Adrenal gland (tissue), 12 donors: ENCODE data around the gene ATP6V1G1. TPM values are rescaled to one million over a fixed set of nuclear protein-coding genes. Genes with fewer than 3 reads are reported as not detected.

Source experiments
- DNase-seq, 7 donors: peaks; one replicate each; pipeline ENCODE4 v3.0.0-alpha.2; 2019 to 2020
- H3K27ac ChIP-seq, 5 donors: fragments of 200-600 bp; sonication (generic) in 4 of 5; 1 replicate in 3 of 5; 2 replicates in 2 of 5; pipeline versions ENCODE4 v1.5.1 to v1.8.0; 2016 to 2020; ENCODE audit warnings: mild to moderate bottlenecking in 1 of 5
- H3K27me3 ChIP-seq: fragments of 200-600 bp; 2 replicates; pipeline ENCODE4 v1.8.0; 2021
- H3K36me3 ChIP-seq, 2 donors: fragments of 200-600 bp; replicated peaks in 1 of 2; 1 replicate in 1 of 2; 2 replicates in 1 of 2; pipeline versions ENCODE4 v1.5.1 to v1.8.0; 2018 to 2022
- H3K4me1 ChIP-seq, 2 donors: fragments of 200-600 bp; replicated peaks in 1 of 2; 1 replicate in 1 of 2; 2 replicates in 1 of 2; pipeline versions ENCODE4 v1.5.1 to v1.8.0; 2018 to 2021
- H3K4me3 ChIP-seq, 4 donors: fragments of 200-600 bp; sonication (generic) in 3 of 4; one replicate each; pipeline ENCODE4 v1.5.1; 2016 to 2018
- H3K9me3 ChIP-seq, 3 donors: fragments of 200-600 bp; sonication (generic) in 1 of 3; replicated peaks in 1 of 3; 1 replicate in 2 of 3; 2 replicates in 1 of 3; pipeline versions ENCODE4 v1.5.1 to v1.8.0; 2016 to 2021
- POLR2A ChIP-seq, 2 donors: fragments of 450-650 bp; IDR thresholded peaks; one replicate each; pipeline ENCODE4 v1.6.1; 2017; ENCODE audit warnings: antibody characterized with exemption in 2 of 2, mild to moderate bottlenecking in 2 of 2, moderate library complexity in 1 of 2
- WGBS, 4 donors: extraction: QIAGEN DNeasy Blood & Tissue Kit in 2 of 4; methylation state at CpG; one replicate each; pipeline versions ENCODE4 v1.1.5 to v1.1.7; 2013 to 2017; 5-methylcytosine and 5-hydroxymethylcytosine counted together
- intact Hi-C, 2 donors: fragments of 100-400 bp; cut with DNase I; formaldehyde crosslinking; loops; one replicate each; pipeline versions ENCODE4 v1.14.1 to v1.15.0; 2022 to 2023
- polyA plus RNA-seq, 3 donors: library from polyadenylated mRNA; stranded (reverse); fragments of 200-250 nt in 2 of 3; fragments of 350-450 nt in 1 of 3; fragmentation: Illumina TruSeq in 1 of 3; extraction: RNeasy Lipid Tissue Mini Kit (QIAGEN cat#74804) in 1 of 3; gene quantifications; one replicate each; pipeline ENCODE4 v1.2.3, GENCODE V29; 2013 to 2014
- total RNA-seq, 9 donors: library from RNA; depleted of rRNA in 4 of 9; stranded (reverse); fragments of >200 nt in 4 of 9; fragments of 120-200 nt in 1 of 9; fragmentation: NEBNext Ultra II Directional in 1 of 9; extraction: Animal tissue kit (Norgen Biotek cat#: 25700) in 1 of 9; gene quantifications; one replicate each; pipeline versions ENCODE4 v1.1.0 to v1.2.4, GENCODE V29; 2013 to 2023
- TF ChIP-seq, protein P1 (sequence below), 6 experiments: fragments of 450-650 bp in 4 of 6; fragments of 200-600 bp in 2 of 6; sonication (generic) in 1 of 6; IDR thresholded peaks; 1 replicate in 5 of 6; 2 replicates in 1 of 6; pipeline versions ENCODE4 v1.5.1 to v1.8.0; 2016 to 2021; ENCODE audit warnings: antibody characterized with exemption in 6 of 6, mild to moderate bottlenecking in 2 of 6, moderate library complexity in 1 of 6
- donor health status: healthy with polysubstance abuse.
- donor health status: Bipolar disorder and iron deficiency.
- donor health status: DM: yes; HTN: yes; CAD: no.
- donor health status: DM: no; HTN: no; CAD: no.
- donor health status: DM: no; HTN: no; CAD: no.
- donor health status: DM: yes; HTN: yes; CAD: no.

Gene ATP6V1G1
- total and polyA plus RNA-seq, 12 donors: 109 to 375 (median 182) TPM

DNA sequence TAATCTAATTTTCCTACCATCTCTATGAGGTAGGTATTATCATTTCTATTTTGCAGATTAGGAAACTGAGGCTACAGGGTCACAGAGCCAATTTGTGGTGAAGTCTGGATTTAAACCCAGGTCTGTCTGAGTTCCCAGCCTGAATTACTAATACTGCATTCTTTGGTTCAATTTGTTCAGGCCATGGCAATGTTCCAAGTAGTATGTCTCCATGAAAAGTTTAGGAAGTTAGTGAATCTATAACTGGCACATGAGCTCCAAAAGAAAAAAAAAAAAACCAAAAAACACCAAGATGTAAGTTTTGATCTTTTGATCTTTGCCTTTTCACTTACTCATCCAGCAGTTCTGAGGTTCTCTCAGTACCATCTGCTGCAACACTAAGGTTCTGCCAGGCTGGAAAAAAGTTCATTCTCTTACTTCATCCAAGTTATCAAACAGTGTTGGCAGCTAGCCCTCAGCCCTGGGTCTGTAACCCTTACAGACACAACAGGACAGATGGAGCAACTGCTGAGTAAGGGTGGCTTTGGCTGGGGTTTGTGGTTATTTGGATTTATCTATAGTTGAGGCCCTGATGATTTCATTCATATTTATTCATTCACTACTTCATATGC lies 19.1 kb downstream of the ATP6V1G1 start:
- TF ChIP-seq, protein P1, sequence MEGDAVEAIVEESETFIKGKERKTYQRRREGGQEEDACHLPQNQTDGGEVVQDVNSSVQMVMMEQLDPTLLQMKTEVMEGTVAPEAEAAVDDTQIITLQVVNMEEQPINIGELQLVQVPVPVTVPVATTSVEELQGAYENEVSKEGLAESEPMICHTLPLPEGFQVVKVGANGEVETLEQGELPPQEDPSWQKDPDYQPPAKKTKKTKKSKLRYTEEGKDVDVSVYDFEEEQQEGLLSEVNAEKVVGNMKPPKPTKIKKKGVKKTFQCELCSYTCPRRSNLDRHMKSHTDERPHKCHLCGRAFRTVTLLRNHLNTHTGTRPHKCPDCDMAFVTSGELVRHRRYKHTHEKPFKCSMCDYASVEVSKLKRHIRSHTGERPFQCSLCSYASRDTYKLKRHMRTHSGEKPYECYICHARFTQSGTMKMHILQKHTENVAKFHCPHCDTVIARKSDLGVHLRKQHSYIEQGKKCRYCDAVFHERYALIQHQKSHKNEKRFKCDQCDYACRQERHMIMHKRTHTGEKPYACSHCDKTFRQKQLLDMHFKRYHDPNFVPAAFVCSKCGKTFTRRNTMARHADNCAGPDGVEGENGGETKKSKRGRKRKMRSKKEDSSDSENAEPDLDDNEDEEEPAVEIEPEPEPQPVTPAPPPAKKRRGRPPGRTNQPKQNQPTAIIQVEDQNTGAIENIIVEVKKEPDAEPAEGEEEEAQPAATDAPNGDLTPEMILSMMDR (IDR thresholded peaks at IDR 0.05): no peak
- TF ChIP-seq POLR2A (IDR thresholded peaks at IDR 0.05): no peak
- H3K4me3 ChIP-seq: no peak overlapping the region
- H3K9me3 ChIP-seq: peaks cover 0 to 3% (median 0%) of the 10 kb centered on the region in 3 donors
- no peaks in the 10 kb centered on the region for H3K27me3 ChIP-seq
- intact Hi-C loops: no loop called here
- H3K4me1 ChIP-seq: peaks cover 12 to 19% of the 10 kb centered on the region in 2 donors
- H3K27ac ChIP-seq: peak overlapping the region in 3 of 5 donors; percentile 11 to 49 (median 41)
- no peaks in the 10 kb centered on the region for H3K36me3 ChIP-seq
- DNase-seq: peak; percentile 72 to 97 (median 92)

DNA sequence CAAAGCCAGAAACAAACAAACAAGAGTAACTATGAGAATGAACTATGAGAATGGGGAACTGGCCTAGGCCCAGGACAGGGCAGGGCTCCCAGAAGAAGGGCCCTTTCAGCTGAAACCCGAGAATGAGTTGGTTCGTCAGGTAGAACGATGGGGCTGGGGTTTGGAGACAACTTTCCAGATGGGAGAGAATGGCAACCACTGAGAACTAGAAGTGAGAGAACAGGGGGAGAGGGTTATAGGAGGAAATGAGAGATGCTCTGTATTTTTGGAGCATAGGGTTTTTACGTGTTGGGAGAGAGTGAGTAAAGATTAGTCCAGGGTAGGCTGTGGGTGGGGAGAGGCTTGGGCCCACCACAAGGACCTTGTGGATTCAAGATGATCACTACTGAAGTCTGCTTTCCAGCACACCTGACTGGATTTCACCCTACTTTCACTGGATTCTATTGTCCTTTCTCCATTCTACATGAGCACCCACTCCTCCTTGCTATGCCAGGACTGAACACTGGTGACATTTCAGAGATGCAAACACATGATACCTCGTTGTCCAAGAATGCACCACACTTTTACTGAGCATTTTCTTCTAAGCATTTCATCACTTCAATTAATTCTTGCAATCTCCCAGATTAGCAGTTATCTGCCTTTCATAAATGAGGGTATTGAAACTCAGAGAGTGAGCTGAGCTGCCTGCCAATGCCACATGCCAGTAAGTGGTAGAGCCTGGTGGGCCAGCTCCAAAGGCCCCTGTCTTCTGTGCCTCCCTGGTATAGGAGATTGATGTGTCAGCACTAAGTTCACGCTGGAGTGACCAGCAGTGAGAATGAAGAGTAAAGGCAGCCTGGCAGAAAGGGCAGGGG lies 20.3 kb downstream of the ATP6V1G1 start:
- intact Hi-C loops: no loop called here
- 85 to 94% (median 88%) methylated on average over 6 of the region's 6 CpGs for WGBS, 4 donors
- TF ChIP-seq POLR2A (IDR thresholded peaks at IDR 0.05): no peak
- TF ChIP-seq, protein P1 (IDR thresholded peaks at IDR 0.05): no peak
- Histone ChIP-seq H3K27me3 (no peaks in the 10 kb centered on the region), H3K4me1 (peaks cover 21 to 30% of the 10 kb centered on the region in 2 donors), H3K27ac (peak overlapping the region in 1 of 5 donors; percentile 26), H3K36me3 (no peaks in the 10 kb centered on the region), H3K9me3 (no peaks in the 10 kb centered on the region), H3K4me3 (no peak overlapping the region)
- no peak for DNase-seq

DNA sequence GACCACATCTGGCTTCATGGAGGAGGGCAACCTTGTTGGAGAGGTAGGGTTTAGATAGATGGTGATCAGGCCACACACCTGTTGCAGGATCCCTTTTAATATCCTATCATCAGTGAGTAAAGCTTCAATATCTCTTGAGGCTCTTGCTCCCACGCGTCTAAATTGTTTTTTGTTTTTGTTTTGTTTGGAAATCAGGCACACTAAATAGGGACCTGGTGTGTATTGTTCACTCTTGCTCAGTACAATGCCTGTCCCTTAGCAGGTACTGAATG lies 20.9 kb downstream of the ATP6V1G1 start:
- Histone ChIP-seq H3K9me3 (no peaks in the 10 kb centered on the region), H3K36me3 (no peaks in the 10 kb centered on the region), H3K27ac (no peak overlapping the region), H3K4me1 (peaks cover 24 to 36% of the 10 kb centered on the region in 2 donors), H3K4me3 (no peak overlapping the region), H3K27me3 (no peaks in the 10 kb centered on the region)
- TF ChIP-seq POLR2A (IDR thresholded peaks at IDR 0.05): no peak
- TF ChIP-seq, protein P1 (IDR thresholded peaks at IDR 0.05): no peak
- no peak for DNase-seq
- 85 to 96% (median 87%) methylated on average over 2 of the region's 2 CpGs for WGBS, 4 donors
- intact Hi-C loops: no loop called here

DNA sequence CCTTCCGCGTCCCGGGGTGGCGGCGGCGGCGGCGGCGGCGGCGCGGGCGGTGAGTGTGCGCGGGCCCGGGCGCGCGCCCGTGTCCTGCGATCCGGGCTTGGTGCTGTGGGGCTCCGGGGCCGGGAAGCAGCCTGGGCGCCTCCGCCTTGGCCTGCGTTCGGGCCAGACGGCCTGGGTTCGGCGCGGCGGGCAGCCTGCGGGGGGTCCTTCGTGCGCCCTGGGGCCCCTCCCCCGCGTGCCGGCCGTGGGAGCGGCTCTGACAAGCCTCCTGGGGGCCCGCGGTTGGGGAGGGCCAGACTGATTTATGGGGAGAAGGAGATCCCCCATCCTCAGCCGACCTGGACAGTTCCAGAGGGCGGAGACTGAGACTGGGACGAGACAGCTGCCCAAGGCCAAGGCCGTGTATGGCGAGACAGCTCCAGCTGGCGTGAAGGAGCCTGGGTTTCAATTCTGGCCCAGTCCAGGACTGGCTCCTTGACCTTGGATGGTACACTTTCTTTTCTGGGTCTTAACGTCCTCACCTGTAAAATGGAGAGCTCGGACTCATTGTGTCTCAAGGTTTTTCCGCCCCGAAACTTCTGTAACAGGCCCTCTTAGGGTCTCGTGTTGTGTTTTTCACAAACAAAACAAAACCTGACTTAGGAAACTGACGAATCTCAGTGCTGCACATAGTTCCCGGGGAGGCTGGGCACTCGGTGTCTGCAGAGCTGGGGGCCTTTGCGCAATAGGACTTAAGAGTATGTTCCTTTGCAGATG lies 24.1 kb downstream of the ATP6V1G1 start:
- peak; percentile 68 to 89 (median 77) for DNase-seq
- H3K36me3 ChIP-seq: no peaks in the 10 kb centered on the region
- peak overlapping the region; percentile 87 to 97 (median 93) for H3K27ac ChIP-seq
- H3K4me3 ChIP-seq: peak overlapping the region; percentile 52 to 89 (median 59)
- peaks cover 15 to 36% of the 10 kb centered on the region in 2 donors for H3K4me1 ChIP-seq
- TF ChIP-seq POLR2A (IDR thresholded peaks at IDR 0.05): no peak
- TF ChIP-seq, protein P1 (IDR thresholded peaks at IDR 0.05): no peak
- WGBS, 4 donors: 1 to 4% (median 2%) methylated on average over 9 to 58 of the region's 58 CpGs
- intact Hi-C loops: no loop called here
- no peaks in the 10 kb centered on the region for H3K27me3 ChIP-seq
- H3K9me3 ChIP-seq: no peaks in the 10 kb centered on the region
